NCI-H146 (cell line): ENCODE data around the gene IGIP.
"Not testable (repeated sequence)": the region's sequence is repeated elsewhere in the genome, so short reads cannot be mapped to it uniquely, and the experiment has no call there.

ENCODE experiments used
- DNase-seq: peaks from one replicate; lab custom pipeline; 2025; lab: John Stamatoyannopoulos, UW

The IGIP gene

DNA sequence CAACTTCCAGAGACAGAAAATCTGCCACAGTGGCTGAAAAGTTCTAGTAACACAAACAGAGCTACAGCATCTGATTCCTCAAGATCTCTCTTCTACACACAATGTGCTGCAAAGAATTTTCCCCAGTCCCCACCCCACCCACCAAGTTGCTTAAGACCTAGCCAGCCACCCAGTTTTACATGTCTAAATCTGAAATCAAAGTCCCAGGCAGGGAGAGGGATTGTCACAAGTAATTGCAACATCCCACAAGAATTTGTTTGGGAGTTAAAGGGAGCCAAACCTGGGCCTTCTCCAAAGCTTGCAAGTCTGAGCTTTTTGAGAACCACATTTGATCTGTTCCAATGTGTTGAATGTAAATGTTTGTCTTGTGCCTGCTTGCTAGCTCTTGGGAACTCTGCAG is 15.5 kb downstream of the IGIP start:
- no peak for DNase-seq

DNA sequence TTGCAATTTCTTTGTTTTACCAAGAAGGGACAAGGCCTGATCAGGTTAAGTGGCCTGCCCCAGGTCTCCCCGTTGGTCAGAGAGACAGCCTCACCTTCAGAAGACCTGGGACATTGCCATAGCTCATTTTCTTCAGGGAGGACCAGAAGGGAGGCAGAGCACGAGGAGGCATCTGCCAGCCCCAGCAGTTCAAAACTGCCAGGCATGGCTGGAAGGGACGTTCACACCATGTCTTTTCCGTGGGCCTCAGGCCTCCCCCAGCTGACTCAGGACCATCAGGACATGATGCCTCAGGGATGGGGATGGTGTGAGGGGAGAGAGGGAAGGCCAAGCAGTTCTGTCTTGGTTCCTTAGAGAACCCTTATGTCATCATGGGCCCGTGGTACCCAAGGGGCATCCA is 16.5 kb downstream of the IGIP start:
- no peak for DNase-seq

DNA sequence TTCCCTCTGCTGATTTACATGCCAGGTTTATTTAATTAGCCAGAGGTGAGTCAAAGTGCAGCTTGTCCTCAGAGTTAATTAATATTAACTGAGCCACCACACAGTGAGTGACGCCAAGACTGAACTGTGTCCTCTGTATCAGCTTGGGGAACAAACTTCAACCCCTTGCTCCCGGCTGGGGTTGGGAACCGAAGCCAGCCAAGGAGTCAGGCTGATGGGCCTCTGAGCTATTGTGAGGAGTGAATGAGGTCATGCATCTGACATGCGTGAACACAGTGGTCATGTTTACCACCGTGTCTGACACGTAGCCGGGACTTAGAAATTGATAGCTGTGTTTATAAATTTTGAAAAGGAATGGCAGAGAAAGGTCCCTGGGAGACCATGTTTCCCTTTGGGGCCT is 17.1 kb downstream of the IGIP start:
- no peak for DNase-seq

DNA sequence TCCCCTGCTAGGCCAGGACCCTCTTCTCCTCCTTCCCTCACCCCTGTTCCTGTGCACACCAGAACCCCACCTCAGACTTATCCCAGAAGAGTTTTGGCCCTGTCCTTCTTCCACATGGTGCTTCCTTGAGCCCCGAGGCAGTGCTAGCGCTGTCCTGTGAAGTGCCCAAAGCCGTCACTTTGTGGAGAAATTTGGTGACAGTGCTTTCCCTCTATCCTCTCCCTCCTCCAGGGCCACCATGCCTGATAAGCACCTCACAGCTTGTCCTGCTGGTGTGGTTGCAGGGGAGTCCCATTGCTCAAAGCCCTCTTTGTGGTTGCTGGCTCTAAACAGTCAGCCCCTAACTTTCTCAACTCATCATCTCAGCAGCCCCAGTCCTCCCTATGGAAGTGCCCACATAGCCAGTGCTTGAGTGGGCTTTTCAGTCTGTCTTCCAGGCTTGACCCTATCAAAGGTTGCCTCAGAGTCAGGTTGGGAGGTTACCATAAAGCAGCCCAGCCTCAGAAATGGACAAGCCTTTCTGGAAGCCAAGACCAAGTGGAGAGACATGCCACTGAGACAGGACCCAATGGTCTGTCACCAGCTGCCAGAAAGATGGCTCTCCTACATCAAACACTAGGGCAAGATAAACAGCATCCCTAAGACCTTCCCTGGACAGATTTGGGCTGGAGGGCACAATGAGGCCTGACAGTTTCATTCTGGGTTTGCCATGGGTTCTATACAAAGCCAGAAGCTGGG is 18.0 kb downstream of the IGIP start:
- DNase-seq: no peak

DNA sequence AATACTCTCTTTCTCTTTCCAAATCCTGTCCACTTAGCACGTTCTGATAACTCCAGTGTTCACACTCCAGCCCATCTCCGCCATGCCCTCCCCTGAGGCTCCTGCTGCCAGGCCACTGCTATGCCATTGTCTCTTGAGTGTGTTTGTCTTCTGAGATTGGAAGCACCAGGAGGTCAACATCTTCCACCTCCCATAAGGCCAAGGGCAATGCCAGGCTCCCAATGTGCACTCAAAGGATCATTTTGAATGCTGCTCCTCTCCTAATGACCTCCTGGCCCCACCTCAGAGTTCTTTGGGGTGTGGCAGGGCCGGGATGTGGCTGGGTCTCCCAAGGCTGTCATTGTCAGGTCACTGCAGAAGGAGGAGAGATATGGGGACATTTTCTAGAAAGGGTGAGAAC is 19.5 kb downstream of the IGIP start:
- DNase-seq: no peak

DNA sequence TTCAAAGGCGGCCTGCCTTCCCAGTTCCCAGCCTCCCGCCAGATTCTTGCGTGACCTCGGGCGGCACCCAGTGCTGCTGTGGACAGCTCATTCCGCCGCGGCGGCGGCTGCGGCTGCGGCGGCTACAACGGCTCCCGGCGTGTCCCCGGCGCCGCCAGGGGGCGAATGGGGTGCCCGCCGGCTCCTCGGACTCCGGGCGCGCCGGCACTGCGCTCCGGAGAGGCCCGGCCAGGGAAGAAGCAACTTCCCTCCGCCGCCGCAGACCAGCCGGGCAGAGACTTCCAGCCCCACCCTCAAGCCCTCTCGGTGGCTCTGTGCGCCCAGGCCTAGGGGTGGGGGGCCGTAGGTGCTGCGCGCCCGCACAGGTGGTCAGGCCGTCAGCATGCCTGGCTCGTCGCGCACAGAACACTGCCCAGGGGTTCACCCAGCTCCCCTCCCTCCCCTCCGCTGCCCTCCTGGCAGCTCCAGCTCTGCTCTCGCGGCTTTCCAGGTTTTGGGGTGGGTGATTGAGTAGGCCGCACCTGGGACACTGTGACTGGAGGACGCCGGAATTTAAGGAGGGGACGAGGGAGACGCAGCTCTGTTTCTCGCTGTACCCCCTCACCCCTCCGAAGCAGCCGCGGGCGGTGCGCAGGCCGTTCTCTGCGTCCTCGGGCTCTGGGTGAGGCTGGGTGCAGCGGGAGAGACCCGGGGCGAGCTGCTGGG is 20.2 kb downstream of the IGIP start:
- DNase-seq: peak; percentile 12

DNA sequence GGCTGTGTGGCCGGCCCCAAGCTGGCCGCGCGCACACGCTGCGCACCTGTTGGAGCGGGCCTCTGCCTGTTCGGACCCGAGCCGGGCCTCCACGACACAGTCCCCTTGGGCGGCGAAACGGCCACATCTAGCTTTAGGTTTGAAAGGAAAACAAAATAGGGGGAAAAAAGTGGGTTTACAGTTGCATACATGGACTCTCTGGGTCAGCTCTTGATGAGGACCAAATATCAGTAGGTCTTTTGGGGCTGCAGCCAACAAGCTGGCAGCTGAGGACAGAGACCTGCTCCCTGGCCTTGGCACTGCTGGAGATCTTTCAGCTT is 20.7 kb downstream of the IGIP start:
- DNase-seq: no peak

DNA sequence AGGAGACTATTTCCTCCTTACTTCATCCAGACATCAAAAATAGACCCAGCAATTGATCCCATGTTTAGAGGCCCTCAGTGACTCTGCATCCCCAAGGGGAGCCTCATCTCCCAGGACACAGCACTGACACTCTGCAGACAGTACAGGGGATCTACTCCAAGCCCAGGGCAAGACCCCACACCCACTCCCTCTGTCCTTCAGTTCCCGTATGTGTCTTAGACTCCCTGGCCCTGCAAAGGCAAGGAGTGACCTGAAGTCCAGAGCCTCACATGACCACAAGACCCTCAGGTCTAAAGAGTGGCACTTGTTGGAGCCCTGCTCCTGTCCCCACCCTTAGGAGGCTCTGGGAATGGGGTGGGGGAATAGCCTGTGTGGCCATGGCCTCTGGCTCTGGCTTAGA is 21.7 kb downstream of the IGIP start:
- no peak for DNase-seq

DNA sequence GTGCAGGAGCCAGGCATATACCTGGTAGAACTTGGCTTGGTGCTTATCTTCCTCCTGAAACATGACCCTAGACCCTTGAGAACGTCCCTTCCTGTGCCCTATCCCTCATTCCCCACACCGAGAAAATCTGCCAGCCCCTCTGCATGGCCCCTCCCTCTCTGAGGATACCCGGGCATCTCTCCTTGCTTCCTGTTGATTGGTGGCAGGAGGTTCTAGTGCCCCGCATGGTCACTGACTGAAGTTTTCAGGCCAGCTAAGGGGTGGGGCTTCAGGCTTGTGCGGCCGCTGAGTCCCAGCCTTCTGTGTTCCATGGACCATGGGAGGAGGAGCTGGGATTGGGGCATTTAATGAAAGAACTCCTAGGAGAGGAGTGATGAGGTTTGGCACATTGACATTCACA is 22.8 kb downstream of the IGIP start:
- peak; percentile 5 for DNase-seq

DNA sequence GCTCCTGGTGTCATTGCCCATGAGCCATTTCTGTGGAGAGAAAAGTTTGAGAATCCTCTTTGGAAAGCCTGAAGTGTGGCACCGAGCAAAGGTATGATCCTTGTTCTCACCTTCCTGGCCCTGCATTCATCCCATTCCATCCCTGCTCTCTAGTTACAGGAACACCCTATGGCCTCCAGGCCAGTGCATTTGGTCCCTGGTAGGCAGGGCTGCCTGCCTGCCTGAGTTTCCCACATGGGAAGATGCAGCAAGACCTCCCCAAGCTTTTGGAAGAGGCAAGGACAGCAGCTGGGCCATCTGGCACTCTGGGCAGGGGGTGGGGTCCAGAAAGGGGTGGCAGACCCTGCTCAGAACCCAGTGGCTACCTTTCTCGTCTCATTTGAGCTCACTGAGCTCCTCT is 24.5 kb downstream of the IGIP start:
- DNase-seq: no peak

DNA sequence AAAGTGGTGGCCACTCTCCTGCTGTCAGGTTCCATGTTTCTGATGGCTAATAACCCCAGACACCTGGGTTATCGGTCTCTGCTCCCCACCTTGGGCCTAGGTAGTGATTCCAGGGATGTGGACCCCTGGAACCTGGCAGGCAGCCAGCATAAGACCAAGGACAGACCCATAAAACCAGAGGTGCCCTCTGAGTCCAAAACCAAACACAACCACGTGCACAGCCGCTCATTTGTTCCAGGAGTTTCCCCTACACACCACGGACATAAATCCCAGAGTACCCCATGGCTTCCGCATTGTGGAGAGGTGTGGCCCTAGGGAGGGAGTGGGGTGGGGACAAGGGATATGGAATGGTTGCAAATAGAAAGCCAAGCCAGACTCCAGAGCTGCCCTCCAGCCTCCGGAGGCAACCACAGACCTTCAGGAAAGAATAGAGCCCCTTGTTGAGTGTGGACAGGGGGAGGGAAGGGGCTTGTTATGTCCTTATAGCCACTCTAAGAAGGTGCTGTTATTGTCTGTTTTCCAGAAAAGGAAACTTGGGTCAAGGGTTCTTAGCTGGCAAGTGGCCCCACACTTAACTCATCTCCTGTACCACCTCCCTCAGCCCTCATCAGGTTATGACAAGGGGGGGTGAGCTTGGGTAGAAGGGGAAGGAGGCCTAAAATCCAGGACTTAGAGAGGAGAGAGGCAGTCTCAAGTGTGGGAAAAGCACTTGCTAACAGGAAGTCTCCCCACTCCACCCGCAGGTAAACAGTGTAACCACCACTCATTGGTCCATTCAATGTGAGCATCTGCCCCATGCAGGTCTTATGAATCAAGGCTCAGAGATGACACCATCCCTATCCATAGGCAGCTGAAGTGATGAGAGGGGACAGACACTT is 25.6 kb downstream of the IGIP start:
- DNase-seq: no peak

DNA sequence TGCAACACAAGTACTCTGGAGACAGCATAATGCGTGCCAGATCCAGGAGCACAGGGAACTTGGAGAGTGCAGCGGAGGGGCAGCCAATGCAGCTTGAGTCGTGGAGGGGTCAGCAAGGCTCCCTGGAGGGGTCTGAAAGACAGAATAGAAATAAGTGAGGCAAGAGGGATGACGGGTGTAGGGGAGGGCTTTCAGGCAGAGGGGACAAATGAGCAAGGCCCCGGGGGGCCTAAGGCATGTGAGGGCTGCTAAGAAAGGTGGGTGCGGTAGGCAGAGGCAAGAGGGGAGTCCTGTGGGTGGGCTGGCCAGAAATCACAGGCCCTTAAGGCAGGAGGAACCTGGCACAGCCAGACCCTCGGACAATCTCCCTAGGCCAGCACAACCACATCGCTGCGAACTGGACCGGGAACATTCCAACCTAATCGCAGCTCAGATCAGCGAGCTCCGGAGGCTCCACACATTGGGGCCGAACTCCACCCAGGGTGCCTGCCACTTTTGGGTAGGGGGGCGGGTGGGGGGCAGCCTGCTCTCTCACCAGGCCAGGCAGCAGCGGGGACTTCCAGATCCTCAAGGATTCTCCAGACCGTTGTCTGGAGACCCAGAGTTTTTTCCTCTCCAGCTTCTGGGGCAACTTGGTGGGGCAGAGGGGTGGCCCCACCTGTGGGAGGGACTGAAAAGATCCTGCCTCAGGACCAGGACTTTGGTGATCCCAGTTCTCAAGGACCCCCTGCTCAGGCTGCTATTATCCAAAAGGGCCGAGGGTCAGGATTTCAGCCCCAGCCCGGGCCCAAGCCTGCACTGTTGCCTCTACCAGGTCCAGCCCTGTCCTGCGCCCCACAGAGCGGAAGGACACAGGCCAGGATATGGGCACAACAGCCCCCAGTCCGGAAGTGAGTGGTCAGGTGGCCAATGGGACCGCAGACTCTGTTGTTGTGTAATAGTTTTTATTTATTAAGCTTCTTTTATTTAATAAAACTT is 26.6 kb downstream of the IGIP start:
- DNase-seq: no peak

DNA sequence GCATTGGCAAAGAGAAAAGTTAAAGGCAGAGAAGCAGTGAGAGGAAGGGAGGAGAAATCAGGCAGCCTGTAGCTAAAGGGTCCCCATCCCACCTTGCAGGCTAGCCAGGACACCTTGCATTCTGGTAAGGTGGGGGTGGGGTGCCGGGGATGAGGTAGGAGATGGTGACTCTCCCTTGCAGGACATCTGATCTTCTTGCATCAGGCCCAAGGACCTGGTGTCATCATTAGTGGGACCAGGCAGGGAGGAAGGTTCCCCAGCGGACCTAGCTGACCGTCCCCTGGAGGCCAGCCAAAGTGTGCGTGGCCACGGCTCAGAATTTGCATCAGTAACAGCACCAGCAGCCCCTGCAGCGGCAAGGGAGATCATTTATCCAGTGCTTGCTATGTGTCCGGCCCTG is 27.5 kb downstream of the IGIP start:
- DNase-seq: no peak

DNA sequence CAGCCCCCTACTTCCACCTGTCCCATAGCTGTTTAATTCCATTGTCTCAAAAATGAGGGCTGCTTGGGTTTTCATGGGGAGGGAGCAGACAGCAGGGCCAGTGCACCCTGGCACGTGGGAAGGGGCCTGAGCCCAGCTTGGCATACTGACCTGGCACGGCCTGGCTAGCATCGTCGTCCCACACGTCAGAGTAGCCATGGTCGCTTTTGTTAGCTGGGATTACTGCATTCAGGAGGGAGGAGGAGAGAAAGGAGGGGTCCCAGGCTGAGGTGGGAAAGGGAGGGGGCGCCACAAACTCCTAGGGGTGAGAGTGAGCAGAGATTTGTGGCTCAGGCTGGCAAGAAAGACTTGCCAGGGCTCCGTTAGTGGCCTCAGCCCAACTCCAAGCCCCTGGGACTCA is 28.2 kb downstream of the IGIP start:
- no peak for DNase-seq

DNA sequence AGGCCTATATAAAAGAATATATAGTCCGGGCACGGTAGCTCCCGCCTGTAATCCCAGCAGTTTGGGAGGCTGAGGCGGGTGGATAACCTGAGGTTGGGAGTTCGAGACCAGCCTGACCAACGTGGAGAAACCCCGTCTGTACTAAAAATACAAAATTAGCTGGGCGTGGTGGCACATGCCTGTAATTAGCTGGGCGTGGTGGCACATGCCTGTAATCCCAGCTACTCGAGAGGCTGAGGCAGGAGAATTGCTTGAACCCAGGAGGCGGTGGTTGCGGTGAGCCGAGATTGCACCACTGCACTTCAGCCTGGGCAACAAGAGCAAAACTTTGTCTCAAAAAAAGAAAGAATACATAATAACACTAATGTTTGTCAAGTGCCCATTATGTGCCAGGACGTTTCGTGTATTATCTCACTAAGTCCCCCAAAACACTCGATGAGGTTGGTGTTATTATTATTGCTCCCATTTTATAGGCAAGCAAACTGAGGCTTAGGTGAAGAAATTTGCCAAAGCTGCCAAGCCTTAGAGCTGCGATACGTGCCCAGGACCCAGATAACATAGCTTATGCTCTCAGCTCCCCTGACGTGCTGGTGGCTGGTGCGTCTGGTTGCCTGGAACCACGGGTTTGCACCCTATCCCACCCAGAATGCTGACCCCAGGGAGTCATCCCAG is 29.1 kb downstream of the IGIP start:
- not testable (repeated sequence) for DNase-seq

DNA sequence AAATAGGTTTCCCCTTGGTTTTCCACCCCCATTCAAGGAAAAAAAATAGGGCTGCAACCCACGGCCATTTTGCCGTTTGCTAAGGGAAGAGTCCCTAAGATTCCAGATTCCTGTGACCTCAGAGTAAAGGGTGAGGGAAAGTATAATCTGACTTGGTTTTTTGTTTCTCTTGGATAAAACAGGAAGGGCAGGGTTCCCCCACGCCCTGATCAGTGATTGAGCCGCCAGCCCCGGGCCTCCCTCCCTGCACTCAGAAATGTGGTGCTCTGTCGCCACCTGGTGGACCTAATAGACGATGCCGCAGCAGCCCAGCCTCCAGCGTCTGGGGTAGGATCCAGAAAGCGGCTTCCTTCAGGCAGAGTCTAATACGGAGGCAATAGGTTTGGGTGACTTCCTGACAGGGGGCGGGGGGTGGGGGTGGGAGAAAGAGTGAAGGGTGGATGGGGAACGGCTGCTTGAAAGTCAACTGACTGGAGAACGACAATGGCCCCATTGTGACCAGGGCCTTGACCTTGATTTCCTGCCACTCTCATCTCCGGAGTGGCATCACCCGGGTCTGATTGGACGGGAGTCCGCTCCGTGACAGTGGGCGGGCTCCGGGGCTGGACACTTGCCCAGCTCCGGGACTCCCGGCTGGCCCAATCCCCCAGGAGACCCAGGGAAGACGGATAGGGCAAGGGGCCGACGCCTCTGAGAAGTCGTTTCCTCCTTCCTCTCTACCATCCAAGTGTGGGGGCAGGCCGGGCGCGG is 31.5 kb downstream of the IGIP start:
- peak; percentile 61 for DNase-seq

DNA sequence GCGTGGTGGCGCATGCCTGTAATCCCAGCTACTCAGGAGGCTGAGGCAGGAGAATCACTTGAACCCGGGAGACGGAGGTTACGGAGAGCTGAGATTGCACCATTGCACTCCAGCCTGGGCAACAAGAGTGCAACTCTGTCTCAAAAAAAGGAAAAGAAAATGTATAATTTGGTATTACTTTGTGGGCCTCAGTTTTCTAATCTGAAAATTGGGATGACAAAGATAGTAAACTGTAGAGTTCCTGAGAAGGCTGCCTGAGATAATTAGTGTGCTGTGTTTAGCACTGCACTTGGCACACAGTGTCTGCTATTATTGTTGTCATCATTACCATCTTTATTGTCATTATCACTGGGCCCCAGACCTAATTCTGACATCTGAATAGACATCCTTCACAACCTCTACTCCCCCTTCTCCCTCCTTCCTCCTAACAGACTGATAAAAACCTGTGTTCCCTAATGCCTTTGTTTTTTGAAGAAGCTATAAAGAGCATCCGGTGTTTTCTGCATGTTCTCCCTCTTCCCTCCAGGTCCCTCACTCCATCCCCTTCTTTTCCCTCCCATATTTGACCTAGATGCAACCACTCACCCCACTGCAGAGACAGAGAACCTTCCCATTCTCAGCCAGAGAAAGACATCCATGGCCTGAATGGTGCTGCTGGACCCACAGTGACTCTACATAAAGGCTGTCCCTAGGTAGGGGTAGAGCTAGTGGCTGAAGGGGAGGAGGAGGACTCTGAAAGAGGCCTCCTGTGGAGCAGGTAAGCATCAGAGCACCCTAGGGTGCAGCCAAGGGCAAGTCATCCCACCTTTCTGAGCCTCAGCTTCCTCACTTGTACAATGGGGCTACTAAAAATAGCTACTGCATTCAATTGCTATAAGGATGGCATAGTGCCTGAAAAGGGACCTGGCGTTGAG is 33.5 kb downstream of the IGIP start:
- DNase-seq: no peak

DNA sequence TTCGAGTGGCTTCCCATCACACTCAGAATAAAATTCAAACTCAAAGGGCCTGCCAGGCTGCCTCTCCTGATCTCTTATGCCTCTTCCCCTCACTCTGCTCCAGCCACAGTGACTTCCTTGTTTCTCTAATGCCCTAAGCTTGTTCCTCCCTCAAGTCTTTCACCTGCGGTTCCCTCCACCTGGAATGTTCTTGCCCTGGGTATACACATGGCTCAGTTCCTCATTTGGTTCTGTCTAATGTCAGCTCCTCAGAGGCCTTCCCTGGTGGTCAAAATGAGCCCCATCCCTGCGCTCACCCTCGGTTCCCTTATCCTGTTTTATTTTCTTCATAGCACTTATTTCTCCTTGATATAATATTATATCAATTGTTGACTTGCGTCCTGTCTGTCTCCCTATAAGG is 36.5 kb downstream of the IGIP start:
- no peak for DNase-seq

DNA sequence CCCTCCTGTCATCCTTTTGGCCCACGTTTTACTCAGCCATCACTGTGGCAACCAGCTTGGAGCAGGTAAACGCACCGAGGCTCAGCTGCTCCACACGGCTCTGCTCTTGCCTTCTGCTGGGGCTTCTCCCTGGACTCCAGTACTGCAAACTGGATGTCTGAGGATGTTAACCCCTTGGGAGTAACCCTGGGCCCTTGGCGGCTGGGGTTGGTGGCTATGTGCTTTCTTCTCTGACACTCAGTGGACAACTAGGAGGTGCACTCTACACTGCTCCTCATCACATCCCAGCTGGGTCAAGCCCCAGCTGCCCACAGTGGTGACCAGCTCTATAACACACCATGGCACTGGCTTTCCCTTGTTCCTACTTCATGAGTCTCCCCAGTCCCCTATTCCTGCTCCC is 37.0 kb downstream of the IGIP start:
- DNase-seq: no peak
